ENCODE results near the gene TCP11.

Gene TCP11

GRCh38 chr6:35080821-35081425 is 60.2 kb downstream of the TCP11 start:
- no peak for TF ChIP-seq CTCF (IDR thresholded peaks at IDR 0.05)

- no peak for TF ChIP-seq CTCF (IDR thresholded peaks at IDR 0.05)
These were observed 61.0 kb downstream of the TCP11 start for GRCh38 chr6:35080016-35080680.

GRCh38 chr6:35079311-35080000 is 61.7 kb downstream of the TCP11 start:
- no peak for TF ChIP-seq CTCF (IDR thresholded peaks at IDR 0.05)

GRCh38 chr6:35078896-35079295 is 62.2 kb downstream of the TCP11 start:
- no peak for TF ChIP-seq CTCF (IDR thresholded peaks at IDR 0.05)

DNA sequence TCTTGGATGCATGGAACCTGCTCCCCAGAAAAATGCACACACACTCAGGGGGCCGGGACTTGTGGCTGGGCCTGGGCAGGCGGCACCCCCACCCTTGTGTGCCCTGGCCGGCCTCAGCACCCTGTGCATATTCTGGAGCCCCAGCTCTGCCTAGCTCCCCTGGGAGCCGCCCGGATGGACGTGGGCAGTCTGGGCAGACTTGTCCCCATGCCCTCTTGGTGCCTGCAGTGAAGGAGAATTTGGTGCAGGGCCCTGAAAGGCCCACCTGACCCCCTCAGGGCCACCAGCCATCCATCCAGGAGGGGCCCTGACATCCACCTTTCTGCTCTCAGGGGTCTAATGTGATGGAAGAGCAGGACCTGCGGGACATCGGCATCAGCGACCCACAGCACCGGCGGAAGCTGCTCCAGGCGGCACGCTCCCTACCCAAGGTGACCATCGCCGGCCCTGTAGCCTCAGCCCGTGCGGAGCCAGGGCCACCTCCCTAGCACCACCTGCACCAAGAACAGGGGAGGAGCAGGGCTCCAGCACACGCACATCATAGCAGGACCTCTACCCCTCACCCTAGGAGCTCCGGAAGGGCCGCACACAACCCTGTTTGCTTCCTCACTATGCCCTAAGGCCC is 62.8 kb downstream of the TCP11 start:
- TF ChIP-seq CTCF (IDR thresholded peaks at IDR 0.05), result no peak

GRCh38 chr6:35077713-35078105 is 63.4 kb downstream of the TCP11 start:
- no peak for TF ChIP-seq CTCF (IDR thresholded peaks at IDR 0.05)

GRCh38 chr6:35076997-35077712 is 64.0 kb downstream of the TCP11 start:
- no peak for TF ChIP-seq CTCF (IDR thresholded peaks at IDR 0.05)

All from LNCAP (cell line).